HG03108 (cell line): ENCODE results near the gene GCC2.
"Not testable (repeated sequence)": the region's sequence is repeated elsewhere in the genome, so short reads cannot be mapped to it uniquely, and the experiment has no call there.

Source experiments
- ATAC-seq: cut with Tn5 transposase; IDR thresholded peaks from one replicate; pipeline ENCODE4 v1.9.1; 2021; ENCODE audit warnings: moderate library complexity; ENCODE audit not compliant: unreplicated experiment

Gene GCC2, protein sequence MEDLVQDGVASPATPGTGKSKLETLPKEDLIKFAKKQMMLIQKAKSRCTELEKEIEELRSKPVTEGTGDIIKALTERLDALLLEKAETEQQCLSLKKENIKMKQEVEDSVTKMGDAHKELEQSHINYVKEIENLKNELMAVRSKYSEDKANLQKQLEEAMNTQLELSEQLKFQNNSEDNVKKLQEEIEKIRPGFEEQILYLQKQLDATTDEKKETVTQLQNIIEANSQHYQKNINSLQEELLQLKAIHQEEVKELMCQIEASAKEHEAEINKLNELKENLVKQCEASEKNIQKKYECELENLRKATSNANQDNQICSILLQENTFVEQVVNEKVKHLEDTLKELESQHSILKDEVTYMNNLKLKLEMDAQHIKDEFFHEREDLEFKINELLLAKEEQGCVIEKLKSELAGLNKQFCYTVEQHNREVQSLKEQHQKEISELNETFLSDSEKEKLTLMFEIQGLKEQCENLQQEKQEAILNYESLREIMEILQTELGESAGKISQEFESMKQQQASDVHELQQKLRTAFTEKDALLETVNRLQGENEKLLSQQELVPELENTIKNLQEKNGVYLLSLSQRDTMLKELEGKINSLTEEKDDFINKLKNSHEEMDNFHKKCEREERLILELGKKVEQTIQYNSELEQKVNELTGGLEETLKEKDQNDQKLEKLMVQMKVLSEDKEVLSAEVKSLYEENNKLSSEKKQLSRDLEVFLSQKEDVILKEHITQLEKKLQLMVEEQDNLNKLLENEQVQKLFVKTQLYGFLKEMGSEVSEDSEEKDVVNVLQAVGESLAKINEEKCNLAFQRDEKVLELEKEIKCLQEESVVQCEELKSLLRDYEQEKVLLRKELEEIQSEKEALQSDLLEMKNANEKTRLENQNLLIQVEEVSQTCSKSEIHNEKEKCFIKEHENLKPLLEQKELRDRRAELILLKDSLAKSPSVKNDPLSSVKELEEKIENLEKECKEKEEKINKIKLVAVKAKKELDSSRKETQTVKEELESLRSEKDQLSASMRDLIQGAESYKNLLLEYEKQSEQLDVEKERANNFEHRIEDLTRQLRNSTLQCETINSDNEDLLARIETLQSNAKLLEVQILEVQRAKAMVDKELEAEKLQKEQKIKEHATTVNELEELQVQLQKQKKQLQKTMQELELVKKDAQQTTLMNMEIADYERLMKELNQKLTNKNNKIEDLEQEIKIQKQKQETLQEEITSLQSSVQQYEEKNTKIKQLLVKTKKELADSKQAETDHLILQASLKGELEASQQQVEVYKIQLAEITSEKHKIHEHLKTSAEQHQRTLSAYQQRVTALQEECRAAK (N-terminal part only)

DNA sequence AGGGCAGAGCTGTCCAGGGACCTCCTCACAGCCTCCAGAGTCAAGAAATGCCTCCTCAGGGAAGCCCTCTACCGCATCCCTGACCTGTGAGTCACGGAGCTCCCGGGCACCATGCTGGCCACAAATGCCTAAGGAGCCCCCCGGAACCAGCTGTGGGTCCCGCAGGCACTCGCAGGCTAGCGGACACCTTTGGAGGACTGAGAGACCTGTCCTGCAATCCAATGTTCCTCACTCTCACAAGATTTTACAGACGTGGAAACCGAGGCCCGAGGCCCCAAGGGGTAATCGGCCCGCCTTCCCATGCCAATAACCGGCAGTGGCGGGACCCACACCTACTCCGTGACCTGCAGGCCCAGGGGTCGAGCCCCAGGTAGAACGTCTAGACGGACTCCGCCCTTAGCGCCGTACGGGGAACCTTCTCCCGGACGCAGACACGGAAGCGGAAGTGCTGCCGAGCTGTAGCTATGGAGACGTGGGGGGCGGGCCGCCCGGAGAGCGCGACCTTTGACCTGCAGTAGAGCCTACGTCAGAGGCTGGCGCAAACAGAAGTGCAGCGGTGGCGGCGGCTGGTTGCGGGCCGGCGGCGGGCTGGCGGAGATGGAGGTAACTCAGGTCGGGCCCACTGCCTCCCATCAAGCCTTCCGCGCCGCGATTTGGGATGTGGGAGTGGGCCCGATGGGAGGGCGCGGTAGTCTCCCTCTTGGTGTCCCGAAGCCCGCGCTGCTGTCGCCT lies at the start of gene GCC2:
Gene GCC2, plus strand, starts transcription at position 529 of the 732 bp plus-strand sequence. Its CDS starts 69 bp downstream, at position 598.
- ATAC-seq = peak; percentile 99

DNA sequence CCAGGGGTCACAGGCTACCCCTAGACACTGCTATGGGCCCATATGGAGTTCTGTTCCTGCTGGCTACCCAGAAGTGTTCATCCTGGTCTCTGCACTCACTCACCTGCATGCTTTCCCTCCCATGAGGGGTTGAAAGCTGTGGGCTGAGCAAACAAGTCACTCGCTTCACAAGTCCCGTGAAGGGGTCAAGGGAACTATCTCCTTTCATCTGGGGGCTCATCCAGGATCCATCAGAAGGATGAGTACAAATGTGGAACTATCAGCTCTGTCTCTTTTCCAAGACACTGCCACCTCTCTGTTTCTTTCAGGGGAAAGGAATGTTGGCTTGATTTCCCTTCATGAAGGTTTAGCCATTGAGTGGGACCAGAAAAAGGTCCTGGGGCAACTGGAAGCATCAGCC lies 49.5 kb upstream of the GCC2 start:
- ATAC-seq = no peak

DNA sequence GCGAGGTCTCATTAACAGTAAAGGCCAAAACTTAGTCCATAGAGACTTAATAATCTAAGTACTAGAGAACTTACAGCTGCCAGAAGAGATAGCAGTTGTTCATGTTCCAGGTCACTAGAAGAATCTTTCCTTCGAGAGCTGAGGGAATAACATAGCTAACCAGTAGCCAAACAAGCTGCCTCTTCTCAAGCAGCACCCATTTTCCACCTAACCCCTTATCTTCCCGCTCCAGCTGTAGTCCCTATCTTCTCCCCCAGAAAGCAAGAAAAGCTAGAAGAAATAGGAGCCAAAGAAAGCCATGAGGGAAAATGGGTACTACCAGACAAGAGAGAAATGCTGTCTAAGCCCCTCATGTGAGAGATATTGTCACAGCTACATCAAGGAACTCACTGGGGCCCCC lies 47.2 kb upstream of the GCC2 start:
- no peak for ATAC-seq

DNA sequence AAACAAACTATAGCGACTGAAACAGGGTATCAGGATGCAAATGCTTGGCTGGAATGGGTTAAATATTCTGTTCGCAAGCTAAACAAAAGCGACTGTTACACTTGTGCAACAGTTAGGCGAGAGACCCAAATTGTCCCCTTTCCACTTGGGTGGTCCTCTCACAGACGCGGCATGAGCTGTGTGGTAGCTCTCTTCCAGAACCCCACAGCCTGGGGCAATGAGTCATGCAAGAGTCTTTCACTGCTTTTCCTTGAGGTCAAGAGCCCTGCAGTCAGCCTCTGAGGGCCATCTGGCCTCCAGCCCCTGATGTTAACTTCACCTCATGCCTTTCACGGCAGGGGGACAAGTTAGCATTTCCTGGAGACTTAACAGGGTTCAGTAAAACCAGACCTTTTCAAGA lies 45.5 kb upstream of the GCC2 start:
- no peak for ATAC-seq

DNA sequence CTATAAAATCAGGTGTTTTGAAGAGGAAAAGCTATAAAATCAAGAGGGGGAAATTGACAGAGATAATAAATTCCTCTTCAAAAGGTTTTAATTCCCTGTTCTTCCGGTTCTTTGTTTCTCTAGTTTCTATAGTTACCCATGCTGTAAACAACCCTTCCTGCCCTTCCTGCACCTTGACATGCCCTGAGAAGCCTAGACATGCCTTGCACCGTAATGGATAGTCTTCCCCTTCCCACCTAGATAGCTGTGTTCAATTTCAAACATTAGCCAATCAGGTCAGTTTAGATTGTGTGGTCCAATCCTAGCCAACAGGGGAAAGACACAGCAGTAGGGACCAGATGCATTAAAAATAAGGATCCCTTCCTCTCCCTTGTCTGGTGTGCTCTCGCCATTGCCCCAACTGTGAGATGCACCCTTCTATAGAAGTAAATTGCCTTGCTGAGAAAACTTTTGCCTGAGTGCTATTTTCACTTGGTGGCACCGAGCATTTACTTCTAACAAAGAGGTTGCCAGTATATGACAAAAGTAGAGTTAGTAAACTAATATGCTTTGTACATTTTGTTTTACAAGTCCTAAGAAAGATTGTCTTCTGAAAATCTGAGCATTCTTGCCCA lies 44.1 kb upstream of the GCC2 start:
- no peak for ATAC-seq

DNA sequence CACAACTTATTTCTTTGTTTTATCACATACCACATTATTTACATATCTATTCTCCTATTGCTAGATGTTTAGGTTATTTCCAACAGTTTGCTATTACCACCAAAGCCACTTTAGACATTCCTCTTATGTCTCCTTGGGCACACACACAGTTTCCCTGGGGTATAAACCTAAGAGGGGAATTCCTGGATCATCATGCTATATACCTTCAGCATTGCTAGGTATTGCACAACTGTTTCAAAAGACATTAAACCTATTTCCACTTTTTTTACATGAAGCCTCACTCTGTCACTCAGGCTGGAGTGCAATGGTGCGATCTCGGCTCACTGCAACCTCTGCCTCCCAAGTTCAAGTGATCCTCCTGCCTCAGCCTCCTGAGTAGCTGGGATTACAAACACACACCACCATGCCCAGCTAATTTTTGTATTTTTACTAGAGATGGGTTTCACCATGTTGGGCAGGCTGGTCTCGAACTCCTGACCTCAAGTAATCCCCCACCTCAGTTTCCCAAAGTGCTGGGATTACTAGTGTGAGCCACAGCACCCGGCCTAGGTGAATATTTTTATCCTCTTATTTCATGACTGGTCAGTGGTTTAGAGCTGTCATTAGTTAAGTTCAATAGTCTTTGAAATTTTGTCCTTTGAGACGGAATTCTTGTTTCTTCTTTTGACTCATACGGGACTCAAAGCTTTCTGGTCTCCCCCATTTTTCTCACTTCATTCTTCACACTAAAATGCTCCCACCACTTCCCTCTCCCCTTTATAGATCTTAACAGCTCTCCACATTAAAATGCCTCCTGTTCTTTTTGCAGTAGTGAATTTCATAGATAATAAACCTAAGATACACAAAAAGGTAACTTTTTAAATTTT lies 40.9 kb upstream of the GCC2 start:
- ATAC-seq = no peak

DNA sequence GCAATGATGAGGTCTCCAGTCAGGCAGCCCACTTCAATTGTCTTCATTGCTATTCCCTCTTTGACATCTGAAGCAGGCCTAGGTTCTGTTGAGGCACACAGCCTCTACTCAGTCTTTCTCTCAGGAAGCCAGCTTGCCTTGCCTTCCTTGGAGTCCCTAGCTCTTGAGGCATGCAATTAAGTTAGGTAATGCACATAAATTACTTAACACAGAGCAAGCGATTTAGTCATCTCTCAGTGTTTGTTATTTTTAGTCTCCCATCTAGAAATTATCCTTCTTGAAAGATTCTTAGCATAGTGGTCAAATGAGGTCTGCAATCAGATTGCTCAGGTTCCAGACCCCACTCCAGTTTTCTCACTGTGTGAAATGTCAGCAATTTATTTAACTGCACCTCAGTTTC lies 39.2 kb upstream of the GCC2 start:
- no peak for ATAC-seq

DNA sequence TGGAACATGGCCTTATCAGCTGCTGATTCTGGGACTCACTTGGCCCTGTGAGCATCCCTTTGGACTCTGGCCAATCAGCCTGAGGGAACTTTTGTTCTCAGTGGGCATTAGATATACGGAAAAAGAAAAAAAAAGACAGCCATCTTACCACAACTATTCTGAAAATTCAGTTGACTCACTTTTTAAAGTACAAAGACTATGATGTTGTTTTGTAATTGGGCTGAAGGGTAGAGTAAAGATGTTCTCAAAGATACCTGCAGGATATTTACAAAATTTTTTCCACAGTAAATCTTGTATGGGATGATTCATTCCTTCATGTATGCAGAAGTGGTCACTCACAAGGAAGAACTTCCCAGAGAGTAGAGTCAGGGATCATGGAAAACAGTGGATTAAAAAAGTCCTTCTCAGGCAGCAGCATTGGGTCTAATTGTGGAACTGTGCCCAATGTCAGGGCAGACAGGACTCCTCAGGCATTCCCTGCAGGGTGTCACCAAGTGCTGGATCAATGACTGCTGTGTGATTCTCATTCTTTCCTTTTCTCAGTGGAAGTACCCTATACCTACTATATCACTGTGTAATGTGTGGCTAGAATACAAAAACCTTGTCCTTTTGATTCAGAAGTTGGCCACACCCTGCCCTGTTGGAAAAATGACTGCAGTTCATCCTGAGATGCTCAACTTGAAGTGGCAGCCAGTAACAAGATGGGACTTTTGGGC lies 35.9 kb upstream of the GCC2 start:
- no peak for ATAC-seq

DNA sequence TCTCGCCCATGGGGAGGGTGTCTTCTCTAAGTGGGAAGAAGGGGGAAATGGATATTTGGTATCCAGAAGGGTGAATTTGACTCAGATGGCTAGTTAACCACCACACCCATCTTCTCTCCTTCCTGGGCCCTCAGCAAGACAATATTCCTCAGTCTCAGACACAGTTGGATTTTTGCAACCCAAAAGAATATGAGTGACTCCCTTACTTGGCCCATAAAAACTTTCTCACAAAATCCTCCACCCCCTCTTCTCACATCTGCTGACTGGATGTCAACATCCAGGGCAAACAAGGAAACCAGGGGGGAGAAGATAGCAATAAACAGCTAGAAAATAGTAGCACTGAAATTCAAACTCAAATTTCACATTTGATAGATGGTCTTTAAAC lies 35.3 kb upstream of the GCC2 start:
- ATAC-seq = no peak

DNA sequence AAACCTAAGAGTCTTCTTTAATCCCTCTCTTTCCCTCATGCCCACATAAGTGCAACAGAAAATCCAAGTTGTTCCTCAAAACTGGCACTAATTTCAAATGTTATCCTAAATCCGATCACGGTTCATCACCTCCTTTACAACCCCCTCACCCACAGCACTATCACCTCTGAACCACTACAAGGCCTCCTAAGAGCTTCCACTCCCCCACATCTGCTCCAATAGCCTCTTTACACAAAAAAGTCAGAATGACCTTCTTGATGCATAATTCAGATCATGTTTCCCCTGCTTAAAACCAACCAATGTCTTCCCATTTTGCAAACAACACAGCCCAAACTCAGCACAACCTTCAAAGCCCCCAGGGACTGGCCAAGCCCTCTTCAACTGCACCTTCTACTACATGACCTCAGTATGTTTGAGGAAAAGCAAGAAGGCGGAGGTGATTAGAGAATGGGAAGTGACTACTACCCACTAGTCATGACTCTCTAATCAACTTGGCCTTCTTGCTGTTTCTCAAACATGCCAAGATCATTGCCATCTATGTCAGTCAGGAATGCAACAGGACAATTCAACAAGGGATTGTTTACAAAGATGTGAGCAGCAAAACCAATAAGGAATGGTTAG lies 34.6 kb upstream of the GCC2 start:
- ATAC-seq = no peak

DNA sequence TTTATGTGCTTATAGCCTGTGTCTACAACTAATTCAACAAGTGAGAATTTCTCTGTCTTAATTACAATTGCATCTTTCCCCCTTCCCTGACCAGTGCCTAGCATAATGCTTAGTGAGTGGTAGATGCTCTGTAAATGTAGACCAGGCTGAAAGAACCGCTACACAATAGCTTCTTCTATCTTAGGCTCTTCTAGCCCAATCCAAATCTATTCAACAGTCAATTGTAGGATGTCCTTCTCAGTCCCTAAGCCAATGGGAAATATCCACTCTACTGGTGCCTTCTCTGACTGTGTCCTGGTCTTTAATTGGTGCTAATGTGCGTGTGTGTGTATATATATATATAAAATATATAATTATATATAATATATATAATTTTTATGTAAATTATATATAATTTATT lies 34.1 kb upstream of the GCC2 start:
- no peak for ATAC-seq

DNA sequence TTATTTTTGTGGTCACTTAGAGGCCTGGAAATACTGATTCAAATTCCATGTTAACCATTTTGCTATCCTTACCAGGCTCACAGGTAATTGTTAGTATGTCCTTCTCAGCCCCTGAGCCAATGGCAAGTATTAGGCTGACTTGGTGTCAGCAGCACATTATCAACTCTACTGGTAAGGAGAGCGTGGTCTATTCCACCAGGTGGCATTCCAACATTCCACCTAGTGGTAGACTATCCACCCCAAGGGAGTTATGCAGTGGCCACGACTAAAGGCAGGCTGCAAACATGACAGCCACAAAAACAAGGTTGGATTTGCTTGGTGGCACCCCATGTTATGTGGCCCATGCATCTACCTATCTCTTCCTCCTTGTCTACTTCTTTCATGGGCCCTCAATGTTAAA lies 31.8 kb upstream of the GCC2 start:
- ATAC-seq = no peak

DNA sequence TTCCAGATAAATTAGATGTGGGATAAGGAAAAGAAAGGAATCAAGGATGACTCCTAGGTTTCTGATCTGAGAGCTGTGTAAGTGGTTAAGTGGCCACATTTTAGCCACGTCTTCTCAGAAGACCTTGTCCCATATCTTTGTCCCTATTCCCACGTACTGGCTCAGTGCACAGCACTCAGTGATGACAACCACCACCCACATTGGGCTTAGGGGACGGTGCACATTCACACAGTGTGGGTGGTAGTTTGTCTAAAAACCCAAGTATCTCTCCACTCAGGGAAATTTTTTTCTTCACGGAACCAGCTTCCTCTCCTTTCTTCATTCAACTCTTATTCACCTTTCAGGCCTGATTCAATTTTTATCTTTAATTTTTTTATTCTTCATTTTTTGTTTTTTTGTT lies 30.6 kb upstream of the GCC2 start:
- no peak for ATAC-seq

DNA sequence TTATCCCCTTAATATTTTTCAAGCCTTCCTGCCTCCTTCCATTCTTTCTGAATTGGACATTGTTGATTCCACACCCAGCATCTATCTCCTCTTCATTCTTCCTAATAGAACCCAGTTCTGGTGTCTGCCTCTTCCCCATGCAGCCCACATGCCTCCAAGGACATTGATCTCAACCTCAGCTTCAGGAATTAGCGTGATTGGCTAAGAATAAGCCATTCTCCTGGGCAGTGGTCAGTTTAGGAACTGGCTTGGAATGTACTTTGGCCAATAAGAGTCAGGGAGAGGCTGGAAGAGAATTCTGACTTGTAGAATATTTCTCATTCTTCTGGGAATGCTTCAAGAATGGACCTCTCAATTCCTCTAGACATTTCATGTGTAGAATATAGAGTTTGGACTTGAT lies 25.9 kb upstream of the GCC2 start:
- ATAC-seq = no peak

DNA sequence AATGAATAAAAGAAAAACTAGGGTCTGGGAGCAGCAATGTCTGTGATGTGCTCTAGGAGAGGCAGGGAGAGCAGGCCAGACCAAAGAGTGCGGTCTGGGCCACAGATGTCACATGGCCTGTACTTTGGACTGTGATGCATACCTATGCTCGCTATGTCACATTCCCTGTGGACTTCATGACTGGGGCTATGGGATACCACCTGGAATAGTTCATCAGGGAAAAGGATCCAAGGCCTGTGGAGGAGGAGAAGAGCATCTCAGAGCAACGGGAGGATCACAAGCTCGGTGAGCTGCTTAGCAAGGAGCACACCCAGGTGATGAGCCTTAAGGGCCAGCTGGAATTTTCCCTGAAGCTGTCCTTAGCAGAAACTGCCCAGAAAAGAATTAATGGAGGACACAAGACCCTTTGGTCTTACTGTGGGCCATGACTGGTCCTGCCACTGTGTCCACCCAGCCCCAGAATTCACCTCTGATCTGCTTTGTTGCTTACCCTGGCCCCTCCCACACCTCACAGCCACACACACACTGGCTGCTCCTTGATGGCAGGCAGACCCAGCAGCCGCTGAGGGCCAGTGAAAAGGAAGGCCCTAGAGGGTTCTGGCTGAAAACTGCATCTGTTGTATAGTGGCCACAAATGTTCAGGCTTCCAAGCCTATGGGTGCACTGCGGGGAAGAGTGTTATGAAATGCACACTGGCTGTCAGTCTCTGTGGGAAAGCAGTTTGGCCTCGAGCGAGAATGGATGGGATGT lies 25.3 kb upstream of the GCC2 start:
- ATAC-seq = no peak

DNA sequence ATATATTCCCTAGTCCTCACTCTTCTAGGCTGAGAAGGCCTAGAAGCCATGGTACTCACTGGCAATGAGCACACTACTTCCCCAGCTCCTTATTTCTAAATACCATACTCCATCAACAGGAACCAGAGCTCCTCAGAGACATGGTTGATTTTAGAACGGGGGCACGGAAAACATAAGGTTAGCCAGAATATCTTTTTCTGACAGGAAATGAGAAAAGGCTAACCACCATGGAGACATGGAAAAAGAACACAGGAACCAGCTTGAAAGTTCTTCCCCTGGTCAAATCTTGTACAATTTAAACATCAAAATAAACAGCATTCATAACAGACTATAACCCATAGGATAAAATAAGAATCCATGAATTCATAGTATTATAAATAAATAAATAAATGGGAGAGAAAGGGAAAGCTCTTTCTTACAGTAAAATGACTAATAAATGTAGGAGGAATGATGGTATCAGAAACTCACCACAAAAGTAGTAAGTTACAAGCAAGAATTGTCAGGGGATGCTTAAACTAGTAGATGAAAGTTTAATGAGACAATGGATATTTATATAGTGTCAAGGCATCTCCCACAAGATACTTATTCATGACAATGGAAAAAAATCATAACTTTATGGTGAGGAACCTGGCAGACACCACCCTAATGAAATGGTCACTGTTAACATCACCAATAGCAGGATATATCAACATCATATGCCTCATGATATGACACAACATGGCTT lies 20.6 kb upstream of the GCC2 start:
- no peak for ATAC-seq

DNA sequence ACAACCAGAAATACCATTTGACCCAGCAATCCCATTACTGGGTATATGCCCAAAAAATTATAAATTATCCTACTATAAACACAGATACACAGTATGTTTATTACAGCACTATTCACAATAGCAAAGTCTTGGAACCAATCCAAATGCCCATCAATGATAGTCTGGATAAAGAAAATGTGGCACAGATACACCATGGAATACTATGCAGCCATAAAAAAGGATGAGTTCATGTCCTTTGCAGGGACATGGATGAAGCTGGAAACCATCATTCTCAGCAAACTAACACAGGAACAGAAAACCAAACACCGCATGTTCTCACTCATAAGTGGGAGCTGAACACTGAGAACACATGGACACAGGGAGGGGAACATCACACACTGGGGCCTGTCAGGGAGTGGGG lies 13.4 kb upstream of the GCC2 start:
- not testable (repeated sequence) for ATAC-seq
